Umbilical cord (tissue), 2 donors: ENCODE results near the gene SPRED3. TPM values are rescaled to one million over a fixed set of nuclear protein-coding genes. Genes with fewer than 3 reads are reported as not detected.

Experiments used
- DNase-seq: peaks from one replicate; pipeline ENCODE4 v3.0.0-alpha.2; 2015; ENCODE audit warnings: low spot score
- total RNA-seq: library from RNA; depleted of rRNA; stranded (reverse); fragments of >200 nt; gene quantifications from one replicate; pipeline ENCODE4 v1.2.3, GENCODE V29; 2014; ENCODE audit warnings: low replicate concordance; ENCODE audit not compliant: insufficient read depth

The SPRED3 gene
- total RNA-seq, 1 donor from 2014 or later: not detected

GRCh38 chr19:38373907-38374331, 14.6 kb upstream of the SPRED3 start:
- no peak for DNase-seq

- DNase-seq: peak; percentile 100
Observed at GRCh38 chr19:38374332-38375097, 14.0 kb upstream of the SPRED3 start, which contains the start of gene PSMD8. Gene PSMD8 (plus strand): TSS chr19:38374571. CDS start chr19:38374602, 31 bp downstream.

GRCh38 chr19:38375098-38375493, 13.4 kb upstream of the SPRED3 start:
- no peak for DNase-seq

GRCh38 chr19:38375748-38376147, 12.7 kb upstream of the SPRED3 start:
- DNase-seq: no peak

GRCh38 chr19:38376576-38376975, 11.9 kb upstream of the SPRED3 start:
- no peak for DNase-seq

GRCh38 chr19:38377052-38377451, 11.4 kb upstream of the SPRED3 start:
- DNase-seq: no peak

- no peak for DNase-seq
Observed at GRCh38 chr19:38378866-38379265, 9.6 kb upstream of the SPRED3 start.

GRCh38 chr19:38381138-38381537, 7.4 kb upstream of the SPRED3 start:
- DNase-seq: no peak

GRCh38 chr19:38383184-38383583, 5.3 kb upstream of the SPRED3 start:
- no peak for DNase-seq

- DNase-seq: no peak
Observed at GRCh38 chr19:38383743-38384142, 4.8 kb upstream of the SPRED3 start.

GRCh38 chr19:38384209-38385027, 4.1 kb upstream of the SPRED3 start:
- no peak for DNase-seq

- no peak for DNase-seq
Observed at GRCh38 chr19:38385057-38385803, 3.3 kb upstream of the SPRED3 start.

GRCh38 chr19:38385804-38386257, 2.7 kb upstream of the SPRED3 start:
- DNase-seq: no peak

- DNase-seq: no peak
Observed at GRCh38 chr19:38386300-38386970, 2.1 kb upstream of the SPRED3 start.

- no peak for DNase-seq
Observed at GRCh38 chr19:38386971-38387549, 1.4 kb upstream of the SPRED3 start.

GRCh38 chr19:38387550-38388348, 748 bp upstream of the SPRED3 start, which contains the start of gene GGN:
Gene GGN (minus strand): TSS chr19:38388034. CDS start chr19:38387261, 773 bp downstream.
- peak; percentile 52 for DNase-seq

- DNase-seq: peak; percentile 57
Observed at GRCh38 chr19:38389101-38389925, 816 bp downstream of the SPRED3 start.

- DNase-seq: no peak
Observed at GRCh38 chr19:38389957-38390924, 1.7 kb downstream of the SPRED3 start.
